GM23338 (cell line): ENCODE data around the gene EEF2K. TPM values are rescaled to one million over a fixed set of nuclear protein-coding genes. Genes with fewer than 3 reads are reported as not detected.

ENCODE experiments used
- ATAC-seq: fragments of 200-7000 bp; cut with Tn5 transposase; 3 replicates; pipeline ENCODE4 v1.9.1; 2020
- DNase-seq: peaks from one replicate; pipeline ENCODE4 v3.0.0-alpha.2; 2015; ENCODE audit warnings: low spot score
- H2AFZ ChIP-seq: fragments of 200-600 bp; sonication (generic); 2 replicates; pipeline ENCODE4 v1.8.0; 2016; ENCODE audit warnings: antibody characterized with exemption, mild to moderate bottlenecking, moderate library complexity
- H3F3A ChIP-seq: fragments of 200-600 bp; sonication (generic); replicated peaks from 2 replicates; pipeline ENCODE4 v1.8.0; 2017; ENCODE audit warnings: antibody characterized with exemption, mixed run types, low read depth
- H3K27ac ChIP-seq: fragments of 200-600 bp; sonication (generic); 2 replicates; pipeline ENCODE4 v1.6.1; 2016; ENCODE audit warnings: low read depth
- H3K27me3 ChIP-seq: fragments of 200-600 bp; sonication (generic); 2 replicates; pipeline ENCODE4 v1.8.0; 2016; ENCODE audit warnings: mild to moderate bottlenecking, mixed run types, moderate library complexity; ENCODE audit not compliant: insufficient read depth
- H3K36me3 ChIP-seq: fragments of 200-600 bp; sonication (generic); 2 replicates; pipeline ENCODE4 v1.8.0; 2016; ENCODE audit warnings: mild to moderate bottlenecking; ENCODE audit not compliant: insufficient read depth
- H3K4me1 ChIP-seq: fragments of 200-600 bp; sonication (generic); 2 replicates; pipeline ENCODE4 v1.8.0; 2016; ENCODE audit warnings: mild to moderate bottlenecking, moderate library complexity; ENCODE audit not compliant: insufficient read depth
- H3K4me2 ChIP-seq: fragments of 200-600 bp; sonication (generic); 2 replicates; pipeline ENCODE4 v1.7.1; 2017; ENCODE audit warnings: mixed run types
- H3K4me3 ChIP-seq: fragments of 200-600 bp; sonication (generic); 2 replicates; pipeline ENCODE4 v1.6.1; 2016; ENCODE audit warnings: mixed run types
- H3K79me2 ChIP-seq: fragments of 200-600 bp; sonication (generic); replicated peaks from 2 replicates; pipeline ENCODE4 v1.8.0; 2017; ENCODE audit warnings: mild to moderate bottlenecking; ENCODE audit not compliant: insufficient read depth
- H3K9me2 ChIP-seq: fragments of 200-600 bp; sonication (generic); 2 replicates; pipeline ENCODE4 v1.8.0; 2017; ENCODE audit not compliant: insufficient read depth
- H4K20me1 ChIP-seq: fragments of 200-600 bp; sonication (generic); replicated peaks from 2 replicates; pipeline ENCODE4 v1.8.0; 2017; ENCODE audit warnings: mild to moderate bottlenecking; ENCODE audit not compliant: insufficient read depth
- H3K27ac Mint-ChIP-seq: 2 replicates; pipeline ENCODE4 v1.8.0; 2020; ENCODE audit warnings: inconsistent platforms, mild to moderate bottlenecking, moderate library complexity, mixed read lengths
- H3K27me3 Mint-ChIP-seq: 3 replicates; pipeline ENCODE4 v1.8.0; 2022; ENCODE audit warnings: low read depth, mild to moderate bottlenecking, moderate library complexity, mixed read lengths, inconsistent platforms; ENCODE audit not compliant: insufficient read depth, poor library complexity
- H3K36me3 Mint-ChIP-seq: 3 replicates; pipeline ENCODE4 v1.8.0; 2021; ENCODE audit warnings: low read depth, mild to moderate bottlenecking, inconsistent platforms, moderate library complexity, mixed read lengths
- H3K4me1 Mint-ChIP-seq: 3 replicates; pipeline ENCODE4 v1.8.0; 2020; ENCODE audit warnings: mild to moderate bottlenecking, inconsistent platforms, mixed read lengths
- H3K4me3 Mint-ChIP-seq: 3 replicates; pipeline ENCODE4 v1.8.0; 2021; ENCODE audit warnings: moderate library complexity, mild to moderate bottlenecking, inconsistent platforms, mixed read lengths
- H3K9me3 Mint-ChIP-seq: 3 replicates; pipeline ENCODE4 v1.8.0; 2020; ENCODE audit warnings: moderate library complexity, mild to moderate bottlenecking, inconsistent platforms, mixed read lengths
- CREB1 ChIP-seq: fragments of 250-450 bp; sonication (Bioruptor Pico); IDR thresholded peaks from 2 replicates; pipeline ENCODE4 v1.5.0; 2020; ENCODE audit warnings: low read depth, mild to moderate bottlenecking, moderate library complexity
- CTCF ChIP-seq, 2 experiments: fragments of 200-600 bp in 1 of 2; sonication (generic) in 1 of 2; conservative IDR thresholded peaks; 2 replicates each; pipeline versions ENCODE4 v1.5.1 to v1.6.1; 2016 to 2017; ENCODE audit warnings: antibody characterized with exemption in 2 of 2, low read depth in 2 of 2, mild to moderate bottlenecking in 2 of 2, moderate library complexity in 1 of 2
- ETS1 ChIP-seq: IDR thresholded peaks from 2 replicates; pipeline ENCODE4 v1.6.1; 2016; ENCODE audit warnings: antibody characterized with exemption
- EZH2 ChIP-seq: fragments of 200-600 bp; sonication (generic); IDR thresholded peaks from one replicate; pipeline ENCODE4 v1.8.0; 2017; ENCODE audit warnings: antibody characterized with exemption, mild to moderate bottlenecking, low read depth; ENCODE audit not compliant: unreplicated experiment
- EZH2phosphoT487 ChIP-seq: fragments of 200-600 bp; sonication (generic); IDR thresholded peaks from one replicate; pipeline ENCODE4 v1.8.1; 2018; ENCODE audit warnings: antibody characterized with exemption; ENCODE audit not compliant: unreplicated experiment
- JUNB ChIP-seq: IDR thresholded peaks from one replicate; pipeline ENCODE4 v1.6.1; 2016; ENCODE audit warnings: antibody characterized with exemption; ENCODE audit not compliant: unreplicated experiment
- NANOG ChIP-seq: IDR thresholded peaks from 2 replicates; pipeline ENCODE4 v1.6.1; 2016; ENCODE audit warnings: antibody characterized with exemption, borderline replicate concordance
- POLR2AphosphoS5 ChIP-seq: IDR thresholded peaks from 2 replicates; pipeline ENCODE4 v1.6.1; 2016; ENCODE audit warnings: antibody characterized with exemption, low read depth
- REST ChIP-seq: IDR thresholded peaks from one replicate; pipeline ENCODE4 v1.6.1; 2018; ENCODE audit warnings: antibody characterized with exemption; ENCODE audit not compliant: unreplicated experiment
- STAT1 ChIP-seq: IDR thresholded peaks from one replicate; pipeline ENCODE4 v1.6.1; 2016; ENCODE audit warnings: antibody characterized with exemption; ENCODE audit not compliant: unreplicated experiment
- ZNF114 ChIP-seq: fragments of 250-450 bp; sonication (Bioruptor Pico); IDR thresholded peaks from 2 replicates; pipeline ENCODE4 v1.5.0; 2020; ENCODE audit warnings: mild to moderate bottlenecking, moderate library complexity
- ZNF331 ChIP-seq: fragments of 250-450 bp; sonication (Bioruptor Pico); IDR thresholded peaks from 2 replicates; pipeline ENCODE4 v1.5.0; 2020; ENCODE audit warnings: low read depth, mild to moderate bottlenecking, moderate library complexity
- ZNF462 ChIP-seq: fragments of 250-450 bp; sonication (Bioruptor Pico); IDR thresholded peaks from 2 replicates; pipeline ENCODE4 v1.5.0; 2020; ENCODE audit warnings: mild to moderate bottlenecking, moderate library complexity
- polyA plus RNA-seq: library from polyadenylated mRNA; unstranded; fragments of >200 nt; fragmentation: Nextera tagmentation; extraction: Ambion mirVana; gene quantifications from 2 replicates; pipeline ENCODE4 v1.2.1, GENCODE V29; 2016
- total RNA-seq: library from RNA; depleted of rRNA; stranded (reverse); fragments of >200 nt; shearing (Covaris generic); gene quantifications from 2 replicates; pipeline ENCODE4 v1.2.3, GENCODE V29; 2014

Gene EEF2K
- total and polyA plus RNA-seq, 2 experiments from 2014 or later: 5.4 to 23.9 TPM

GRCh38 chr16:22322741-22323140, 116.7 kb downstream of the EEF2K start:
- ATAC-seq: no peak
- no peaks in the 10 kb centered on the region for H3K9me3 Mint-ChIP-seq
- H3K27me3 Mint-ChIP-seq: peaks cover 15% of the 10 kb centered on the region
- peaks cover 4% of the 10 kb centered on the region for H4K20me1 ChIP-seq
- no peak overlapping the region for H3K4me3 Mint-ChIP-seq
- H3K4me1 ChIP-seq: no peaks in the 10 kb centered on the region
- H3K4me2 ChIP-seq: no peak overlapping the region
- H3K27ac ChIP-seq: no peak overlapping the region
- H3K27me3 ChIP-seq: no peaks in the 10 kb centered on the region
- no peaks in the 10 kb centered on the region for H3K9me2 ChIP-seq
- peaks cover 2% of the 10 kb centered on the region; the same call in 1 of the 3 replicates for H3K4me1 Mint-ChIP-seq
- H2AFZ ChIP-seq: no peak overlapping the region
- H3K27ac Mint-ChIP-seq: peak overlapping the region; percentile 84; the same call in 1 of the 2 replicates
- H3K36me3 Mint-ChIP-seq: peaks cover 76% of the 10 kb centered on the region
- H3F3A ChIP-seq: peaks cover 16% of the 10 kb centered on the region
- no peak overlapping the region for H3K4me3 ChIP-seq
- peaks cover 11% of the 10 kb centered on the region for H3K79me2 ChIP-seq
- H3K36me3 ChIP-seq: peaks cover 32% of the 10 kb centered on the region
- DNase-seq: no peak
- TF ChIP-seq ETS1 (no peak), EZH2 (no peak), NANOG (no peak), STAT1 (no peak), REST (no peak), CTCF (conservative IDR thresholded peaks at IDR 0.05; ENCODE audit: low read depth in 2 of 2) (no peak), POLR2AphosphoS5 (no peak), CREB1 (no peak), ZNF114 (CRISPR knock-in tag) (no peak), ZNF462 (CRISPR knock-in tag) (no peak), ZNF331 (CRISPR knock-in tag) (no peak), EZH2phosphoT487 (no peak), JUNB (no peak)
